AG09309 (cell line): ENCODE data around the gene SPAAR.
"Not testable (repeated sequence)": the region's sequence is repeated elsewhere in the genome, so short reads cannot be mapped to it uniquely, and the experiment has no call there.

Experiments used
- DNase-seq: peaks from one replicate; pipeline ENCODE4 v3.0.0-alpha.2; 2010; ENCODE audit warnings: low read depth
- H3K4me3 ChIP-seq: 2 replicates; pipeline ENCODE4 v1.5.1; 2011; ENCODE audit warnings: mild to moderate bottlenecking, low read depth, low read length, moderate library complexity; ENCODE audit not compliant: control insufficient read depth
- CTCF ChIP-seq: IDR thresholded peaks from 2 replicates; pipeline ENCODE4 v1.5.1; 2011; ENCODE audit warnings: mild to moderate bottlenecking, low read depth, low read length, inconsistent platforms; ENCODE audit not compliant: insufficient read depth, control insufficient read depth; ENCODE audit errors: missing control alignments

The SPAAR gene

GRCh38 chr9:35930989-35931388 is 21.7 kb downstream of the SPAAR start:
- DNase-seq, result no peak
- no peak overlapping the region for H3K4me3 ChIP-seq
- no peak for TF ChIP-seq CTCF

GRCh38 chr9:35932735-35933134 is 23.4 kb downstream of the SPAAR start:
- DNase-seq, result no peak
- no peak overlapping the region for H3K4me3 ChIP-seq
- no peak for TF ChIP-seq CTCF

GRCh38 chr9:35933550-35934067 is 24.3 kb downstream of the SPAAR start:
- no peak overlapping the region for H3K4me3 ChIP-seq
- TF ChIP-seq CTCF, result no peak
- no peak for DNase-seq

GRCh38 chr9:35934069-35934468 is 24.8 kb downstream of the SPAAR start:
- DNase-seq, H3K4me3 ChIP-seq: not testable (repeated sequence)

GRCh38 chr9:35935261-35935660 is 26.0 kb downstream of the SPAAR start:
- no peak for TF ChIP-seq CTCF
- H3K4me3 ChIP-seq, result no peak overlapping the region
- DNase-seq, result no peak

GRCh38 chr9:35935755-35936509 is 26.6 kb downstream of the SPAAR start:
- no peak overlapping the region for H3K4me3 ChIP-seq
- DNase-seq, result peak; percentile 52
- no peak for TF ChIP-seq CTCF

GRCh38 chr9:35937227-35937626 is 27.9 kb downstream of the SPAAR start:
- no peak for TF ChIP-seq CTCF
- no peak overlapping the region for H3K4me3 ChIP-seq
- no peak for DNase-seq
